H1 (cell line): Measurements from ENCODE around the gene WASF3. TPM values are rescaled to one million over a fixed set of nuclear protein-coding genes. Genes with fewer than 3 reads are reported as not detected.

Source experiments
- CTCF ChIA-PET: fragments of 300-600 bp; sonication (Branson Sonifier 250); formaldehyde crosslinking; loops from one replicate; lab custom pipeline; 2021; ENCODE audit not compliant: partially characterized antibody; lab: Charles Lee
- POLR2A ChIA-PET: fragments of 300-600 bp; sonication (Branson Sonifier 250); formaldehyde crosslinking; loops from one replicate; lab custom pipeline; 2021; ENCODE audit warnings: inconsistent platforms; ENCODE audit not compliant: partially characterized antibody; lab: Charles Lee
- DNase-seq, 2 experiments: peaks; one replicate each; pipeline versions ENCODE4 v3.0.0 to v3.0.0-alpha.2; 2010 to 2022; ENCODE audit warnings: low spot score in 2 of 2, low read depth in 1 of 2, mixed read lengths in 1 of 2
- FAIRE-seq: peaks from 2 replicates; lab custom pipeline; 2011; peaks lifted over from hg19 to GRCh38; lab: Jason Lieb, UNC
- H2AFZ ChIP-seq: 2 replicates; pipeline ENCODE4 v1.8.1; 2012; ENCODE audit warnings: low read length, inconsistent platforms
- H2AK5ac ChIP-seq: 2 replicates; pipeline ENCODE4 v1.6.1; 2013; ENCODE audit warnings: low read depth, low read length
- H2BK120ac ChIP-seq: replicated peaks from 2 replicates; pipeline ENCODE3; 2013; ENCODE audit warnings: low read depth, low read length, inconsistent platforms
- H2BK12ac ChIP-seq: 2 replicates; pipeline ENCODE4 v1.6.1; 2013; ENCODE audit warnings: low read depth, low read length
- H2BK15ac ChIP-seq: 2 replicates; pipeline ENCODE4 v1.6.1; 2013; ENCODE audit warnings: low read length
- H2BK20ac ChIP-seq: 2 replicates; pipeline ENCODE4 v1.6.1; 2013; ENCODE audit warnings: low read length
- H2BK5ac ChIP-seq: 2 replicates; pipeline ENCODE4 v1.6.1; 2013; ENCODE audit warnings: low read depth, low read length
- H3K14ac ChIP-seq: 2 replicates; pipeline ENCODE4 v1.6.1; 2013; ENCODE audit warnings: inconsistent platforms; ENCODE audit not compliant: insufficient read length
- H3K18ac ChIP-seq: 2 replicates; pipeline ENCODE4 v1.6.1; 2013; ENCODE audit warnings: low read length; ENCODE audit errors: extremely low read depth
- H3K23ac ChIP-seq: 2 replicates; pipeline ENCODE4 v1.6.1; 2013; ENCODE audit warnings: inconsistent platforms; ENCODE audit not compliant: insufficient read length
- H3K23me2 ChIP-seq: 2 replicates; pipeline ENCODE4 v1.6.1; 2013; ENCODE audit warnings: low read depth, low read length
- H3K27ac ChIP-seq: 2 replicates; pipeline ENCODE4 v1.6.1; 2011; ENCODE audit warnings: low read depth, low read length, inconsistent platforms
- H3K27me3 ChIP-seq, 4 experiments: replicated peaks in 1 of 4; 1 replicate in 1 of 4; 2 replicates in 3 of 4; pipeline versions ENCODE4 v1.6.1 to v1.8.1; 2011 to 2013; ENCODE audit warnings: low read length in 3 of 4, mild to moderate bottlenecking in 3 of 4, inconsistent platforms in 2 of 4, mixed read lengths in 2 of 4, moderate library complexity in 1 of 4; ENCODE audit not compliant: control insufficient read depth in 3 of 4, insufficient read depth in 3 of 4; ENCODE audit errors: extremely low read depth in 1 of 4
- H3K36me3 ChIP-seq, 4 experiments: 2 replicates each; pipeline versions ENCODE4 v1.6.1 to v1.8.1; 2011 to 2013; ENCODE audit warnings: mild to moderate bottlenecking in 4 of 4, low read length in 3 of 4, moderate library complexity in 2 of 4, control low read depth in 1 of 4, inconsistent platforms in 1 of 4; ENCODE audit not compliant: insufficient read depth in 4 of 4, control insufficient read depth in 2 of 4
- H3K4ac ChIP-seq: replicated peaks from 2 replicates; pipeline ENCODE3; 2013; ENCODE audit warnings: low read length, low read depth, mixed read lengths, inconsistent platforms; ENCODE audit not compliant: insufficient read length
- H3K4me1 ChIP-seq, 4 experiments: replicated peaks in 1 of 4; 1 replicate in 1 of 4; 2 replicates in 3 of 4; pipeline versions ENCODE4 v1.6.1 to v1.8.1; 2011 to 2013; ENCODE audit warnings: low read length in 3 of 4, inconsistent platforms in 2 of 4, mixed read lengths in 1 of 4; ENCODE audit not compliant: insufficient read depth in 4 of 4, control insufficient read depth in 3 of 4
- H3K4me2 ChIP-seq, 2 experiments: 2 replicates each; pipeline versions ENCODE4 v1.6.1 to v1.8.1; 2011 to 2013; ENCODE audit warnings: low read depth in 2 of 2, low read length in 2 of 2, control low read depth in 1 of 2, inconsistent platforms in 1 of 2, mild to moderate bottlenecking in 1 of 2; ENCODE audit not compliant: insufficient read depth in 1 of 2
- H3K4me3 ChIP-seq, 4 experiments: fragments of 200-600, 300-600 bp in 1 of 4; sonication (generic), shearing (Covaris generic), sonication (Bioruptor Twin) in 1 of 4; 2 replicates each; pipeline versions ENCODE4 v1.5.1 to v1.8.1; 2011 to 2016; ENCODE audit warnings: low read length in 4 of 4, low read depth in 3 of 4, control low read depth in 2 of 4, inconsistent platforms in 2 of 4, mild to moderate bottlenecking in 2 of 4, mixed read lengths in 1 of 4, moderate library complexity in 1 of 4; ENCODE audit not compliant: insufficient read depth in 2 of 4; ENCODE audit errors: extremely low read depth in 1 of 4
- H3K56ac ChIP-seq: replicated peaks from 2 replicates; pipeline ENCODE3; 2013; ENCODE audit warnings: low read depth, mild to moderate bottlenecking, mixed read lengths, low read length, inconsistent platforms; ENCODE audit not compliant: insufficient read length
- H3K79me1 ChIP-seq: 2 replicates; pipeline ENCODE4 v1.6.1; 2013; ENCODE audit warnings: low read depth, low read length, control low read depth
- H3K79me2 ChIP-seq, 2 experiments: 2 replicates each; pipeline versions ENCODE4 v1.6.1 to v1.8.1; 2012 to 2013; ENCODE audit warnings: low read length in 2 of 2, mild to moderate bottlenecking in 2 of 2, inconsistent platforms in 1 of 2; ENCODE audit not compliant: insufficient read depth in 2 of 2, control insufficient read depth in 1 of 2
- H3K9ac ChIP-seq, 4 experiments: replicated peaks in 1 of 4; 1 replicate in 1 of 4; 2 replicates in 3 of 4; pipeline versions ENCODE4 v1.6.1 to v1.8.1; 2011 to 2013; ENCODE audit warnings: low read depth in 3 of 4, low read length in 3 of 4, control low read depth in 2 of 4, mild to moderate bottlenecking in 2 of 4, moderate library complexity in 2 of 4, inconsistent platforms in 1 of 4; ENCODE audit errors: extremely low read depth in 1 of 4
- H3K9me3 ChIP-seq, 2 experiments: 2 replicates each; pipeline versions ENCODE4 v1.6.1 to v1.8.1; 2012 to 2013; ENCODE audit warnings: mild to moderate bottlenecking in 2 of 2, moderate library complexity in 2 of 2, control low read depth in 1 of 2, inconsistent platforms in 1 of 2, low read depth in 1 of 2, low read length in 1 of 2, mixed read lengths in 1 of 2; ENCODE audit not compliant: insufficient read depth in 2 of 2
- H4K20me1 ChIP-seq, 2 experiments: replicated peaks in 1 of 2; 2 replicates each; pipeline versions ENCODE3 to v1.8.1; 2011 to 2013; ENCODE audit warnings: inconsistent platforms in 2 of 2, low read length in 2 of 2, mild to moderate bottlenecking in 1 of 2; ENCODE audit not compliant: insufficient read depth in 2 of 2, control insufficient read depth in 1 of 2
- H4K5ac ChIP-seq: 2 replicates; pipeline ENCODE4 v1.6.1; 2013; ENCODE audit warnings: low read length, low read depth, mixed read lengths, inconsistent platforms; ENCODE audit not compliant: insufficient read length
- H4K8ac ChIP-seq: 2 replicates; pipeline ENCODE4 v1.8.0; 2013; ENCODE audit warnings: mild to moderate bottlenecking, moderate library complexity, low read length, inconsistent platforms; ENCODE audit not compliant: insufficient read depth; ENCODE audit errors: extremely low read depth
- H4K91ac ChIP-seq: replicated peaks from 2 replicates; pipeline ENCODE3; 2013; ENCODE audit warnings: low read length, mixed read lengths, inconsistent platforms; ENCODE audit not compliant: insufficient read length
- BCL11A ChIP-seq, 2 experiments: IDR thresholded peaks; one replicate each; pipeline ENCODE4 v1.6.1; 2011; ENCODE audit warnings: low read depth in 2 of 2, low read length in 2 of 2, mild to moderate bottlenecking in 2 of 2
- CBX5 ChIP-seq: fragments of 300-800, 300-1000 bp; sonication (generic); IDR thresholded peaks from 2 replicates; pipeline ENCODE4 v1.7.1; 2016; ENCODE audit warnings: antibody characterized with exemption, low read length, low read depth
- EZH2 ChIP-seq: fragments of 200-600 bp; sonication (generic); IDR thresholded peaks from 2 replicates; pipeline ENCODE4 v1.7.1; 2012; ENCODE audit warnings: low read depth, mild to moderate bottlenecking, moderate library complexity, low read length, inconsistent platforms; ENCODE audit not compliant: severe bottlenecking
- FOSL1 ChIP-seq: IDR thresholded peaks from 2 replicates; pipeline ENCODE4 v1.6.1; 2011; ENCODE audit warnings: mild to moderate bottlenecking, low read depth, low read length, moderate library complexity; ENCODE audit not compliant: insufficient read depth
- GABPA ChIP-seq: IDR thresholded peaks from 2 replicates; pipeline ENCODE4 v1.6.1; 2011; ENCODE audit warnings: mild to moderate bottlenecking, low read length, moderate library complexity, borderline replicate concordance; ENCODE audit not compliant: insufficient read depth
- JUND ChIP-seq: IDR thresholded peaks from 2 replicates; pipeline ENCODE4 v1.6.1; 2011; ENCODE audit warnings: mild to moderate bottlenecking, improper control_type of control experiment, low read length
- KDM1A ChIP-seq: fragments of 200-600, 300-600 bp; sonication (generic); IDR thresholded peaks from 2 replicates; pipeline ENCODE4 v1.7.1; 2016; ENCODE audit warnings: mild to moderate bottlenecking, low read length, borderline replicate concordance
- NRF1 ChIP-seq: IDR thresholded peaks from 2 replicates; pipeline ENCODE4 v1.6.1; 2011; ENCODE audit warnings: mild to moderate bottlenecking, low read depth, low read length, improper control_type of control experiment
- PHF8 ChIP-seq: fragments of 200-600 bp; sonication (generic); conservative IDR thresholded peaks from 2 replicates; pipeline ENCODE4 v1.7.1; 2012; ENCODE audit warnings: low read depth, mild to moderate bottlenecking, inconsistent platforms, low read length, moderate library complexity
- RFX5 ChIP-seq: IDR thresholded peaks from 2 replicates; pipeline ENCODE4 v1.6.1; 2011; ENCODE audit warnings: low read depth, low read length, improper control_type of control experiment, borderline replicate concordance
- RXRA ChIP-seq: IDR thresholded peaks from 2 replicates; pipeline ENCODE4 v1.6.1; 2011; ENCODE audit warnings: low read depth, mild to moderate bottlenecking, low read length, moderate library complexity; ENCODE audit not compliant: insufficient read depth
- SIN3A ChIP-seq, 2 experiments: IDR thresholded peaks in 1 of 2; conservative IDR thresholded peaks in 1 of 2; 2 replicates each; pipeline ENCODE4 v1.6.1; 2011 to 2012; ENCODE audit warnings: low read length in 2 of 2, improper control_type of control experiment in 1 of 2, low read depth in 1 of 2, mild to moderate bottlenecking in 1 of 2
- SIX5 ChIP-seq: IDR thresholded peaks from 2 replicates; pipeline ENCODE4 v1.6.1; 2011; ENCODE audit warnings: mild to moderate bottlenecking, low read depth, low read length
- TCF12 ChIP-seq: IDR thresholded peaks from 2 replicates; pipeline ENCODE4 v1.6.1; 2011; ENCODE audit warnings: low read depth, mild to moderate bottlenecking, low read length
- ZNF274 ChIP-seq: IDR thresholded peaks from 2 replicates; pipeline ENCODE4 v1.7.0; 2012; ENCODE audit warnings: low read length, borderline replicate concordance; ENCODE audit errors: extremely low read depth
- WGBS, 2 experiments: shearing (Covaris generic) in 1 of 2; methylation state at CpG; one replicate each; pipeline versions ENCODE4 v1.1.6 to v1.1.7; 2013 to 2015; ENCODE audit warnings: low lambda C conversion rate in 2 of 2, mixed read lengths in 2 of 2, inconsistent platforms in 1 of 2, low coverage in 1 of 2, missing lambda C conversion rate in 1 of 2; ENCODE audit not compliant: insufficient replicate concordance in 2 of 2, insufficient coverage in 1 of 2, insufficient read length in 1 of 2; ENCODE audit errors: extremely low coverage in 1 of 2, missing lambda C conversion rate in 1 of 2; 5-methylcytosine and 5-hydroxymethylcytosine counted together
- polyA plus RNA-seq, 7 experiments: library from polyadenylated mRNA; depleted of rRNA in 3 of 7; stranded (reverse) in 5 of 7; unstranded in 2 of 7; fragments of >200 nt in 5 of 7; fragments of 200-250 nt in 2 of 7; gene quantifications; 1 replicate in 5 of 7; 2 replicates in 1 of 7; 4 replicates in 1 of 7; pipeline versions ENCODE4 v1.2.1 to v1.2.3, GENCODE V29; 2011 to 2013; ENCODE audit warnings: missing spikeins in 2 of 7, mixed read lengths in 2 of 7
- total RNA-seq: library from RNA; stranded (reverse); fragmentation: NEBNext Ultra II Directional; extraction: Animal tissue kit (Norgen Biotek cat#: 25700); gene quantifications from 2 replicates; pipeline ENCODE4 v1.2.1, GENCODE V29; 2021

WASF3 gene
- total and polyA plus RNA-seq, 2 of the 8 experiments (the other 6 are each of a cell fraction or from before 2014, with no cell fraction given) = 18.7 to 39.8 TPM

DNA sequence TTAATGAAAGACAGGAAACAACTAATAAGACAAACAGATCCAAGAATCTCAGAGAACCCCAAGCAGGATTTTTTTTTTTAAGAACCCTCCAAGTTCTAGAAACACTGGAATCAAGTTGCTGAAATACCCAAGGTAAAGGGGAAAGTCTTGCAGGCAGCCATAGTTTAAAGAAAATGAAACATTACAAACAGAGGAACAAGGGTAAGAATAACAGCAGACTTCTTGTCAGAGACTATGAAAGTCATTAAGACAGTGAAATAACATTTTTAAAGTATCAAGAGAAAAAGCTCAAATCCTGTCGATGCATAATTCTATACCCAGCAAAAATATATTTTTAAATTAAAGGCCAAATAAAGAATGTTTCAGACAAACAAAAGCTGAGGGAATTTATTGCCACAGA is 67.1 kb downstream of the WASF3 start:
- FAIRE-seq = no peak
- CTCF ChIA-PET = no interaction called here
- WGBS, 2 experiments = 94% methylated on average over 1 of the region's 1 CpG; no CpG with 5 or more reads in 1 of the 2 experiments
- no peak for TF ChIP-seq SIX5
- TF ChIP-seq KDM1A = no peak
- no peak for TF ChIP-seq RFX5
- TF ChIP-seq RXRA = no peak
- no peak for TF ChIP-seq ZNF274
- no peak for TF ChIP-seq GABPA
- no peak for TF ChIP-seq BCL11A (IDR thresholded peaks at IDR 0.05; ENCODE audit: low read depth in 2 of 2, low read length in 2 of 2)
- no peak for TF ChIP-seq JUND
- no peak for TF ChIP-seq SIN3A (conservative IDR thresholded peaks at IDR 0.05 in 1 of 2, IDR thresholded peaks at IDR 0.05 in 1 of 2; ENCODE audit: low read depth in 1 of 2, low read length in 2 of 2)
- TF ChIP-seq NRF1 = no peak
- TF ChIP-seq CBX5 = no peak
- TF ChIP-seq EZH2 = no peak
- no peak for TF ChIP-seq TCF12
- no peak for TF ChIP-seq PHF8
- TF ChIP-seq FOSL1 = no peak

More for the DNA sequence above, 67.1 kb downstream of the WASF3 start:
- Histone ChIP-seq H4K5ac (no peak overlapping the region), H3K27ac (no peak overlapping the region), H3K23ac (no peak overlapping the region), H3K27me3 (no peaks in the 10 kb centered on the region), H3K9ac (no peak overlapping the region), H4K91ac (no peak overlapping the region), H4K8ac (no peak overlapping the region), H2BK20ac (no peak overlapping the region), H2BK15ac (no peak overlapping the region), H3K9me3 (peaks cover 10 to 14% of the 10 kb centered on the region in 2 experiments; a peak in 2 of 4 replicates), H3K36me3 (peaks cover 0 to 15% (median 1%) of the 10 kb centered on the region in 4 experiments; a peak in 1 of 8 replicates), H2BK12ac (no peak overlapping the region), H3K4me3 (no peak overlapping the region), H2AFZ (no peak overlapping the region), H3K4ac (no peak overlapping the region), H3K4me2 (no peak overlapping the region), H3K18ac (no peak overlapping the region), H3K4me1 (peaks cover 0 to 5% (median 3%) of the 10 kb centered on the region in 4 experiments; a peak in 1 of 7 replicates), H3K56ac (no peak overlapping the region), H2BK120ac (no peak overlapping the region), H3K79me1 (no peaks in the 10 kb centered on the region; the same call in 1 of the 2 replicates), H4K20me1 (no peaks in the 10 kb centered on the region), H3K14ac (no peak overlapping the region), H3K79me2 (no peaks in the 10 kb centered on the region), H3K23me2 (no peaks in the 10 kb centered on the region), H2AK5ac (no peak overlapping the region), H2BK5ac (no peak overlapping the region)
- POLR2A ChIA-PET = no interaction called here
- no peak for DNase-seq
